HG03460 (cell line): ENCODE measurements around the gene TSPEAR.
"Not testable (repeated sequence)": the region's sequence is repeated elsewhere in the genome, so short reads cannot be mapped to it uniquely, and the experiment has no call there.

Experiments used
- ATAC-seq: cut with Tn5 transposase; IDR thresholded peaks from one replicate; pipeline ENCODE4 v1.9.1; 2021; ENCODE audit not compliant: unreplicated experiment

Gene TSPEAR

GRCh38 chr21:44656868-44657267, 54.5 kb downstream of the TSPEAR start:
- no peak for ATAC-seq

- ATAC-seq, result no peak
Observed at GRCh38 chr21:44654576-44655175, 56.7 kb downstream of the TSPEAR start, which contains the start of gene KRTAP12-4. Gene KRTAP12-4 (minus strand): TSS chr21:44654659. CDS start chr21:44654614, 45 bp downstream.

- ATAC-seq, result no peak
Observed at GRCh38 chr21:44653656-44654575, 57.5 kb downstream of the TSPEAR start.

- ATAC-seq, result no peak
Observed at GRCh38 chr21:44653123-44653522, 58.2 kb downstream of the TSPEAR start.

- no peak for ATAC-seq
Observed at GRCh38 chr21:44650973-44651675, 60.2 kb downstream of the TSPEAR start.

GRCh38 chr21:44650265-44650972, 61.0 kb downstream of the TSPEAR start:
- no peak for ATAC-seq

- ATAC-seq, result no peak
Observed at GRCh38 chr21:44649521-44650100, 61.8 kb downstream of the TSPEAR start.

GRCh38 chr21:44648557-44649311, 62.6 kb downstream of the TSPEAR start:
- no peak for ATAC-seq

GRCh38 chr21:44647222-44647552, 64.2 kb downstream of the TSPEAR start:
- no peak for ATAC-seq

- not testable (repeated sequence) for ATAC-seq
Observed at GRCh38 chr21:44646366-44647221, 64.8 kb downstream of the TSPEAR start, which contains the start of gene KRTAP10-11. Gene KRTAP10-11 (plus strand): TSS chr21:44646414. CDS start chr21:44646459, 45 bp downstream.

GRCh38 chr21:44644878-44645277, 66.5 kb downstream of the TSPEAR start:
- no peak for ATAC-seq

- no peak for ATAC-seq
Observed at GRCh38 chr21:44643741-44644310, 67.5 kb downstream of the TSPEAR start.

- ATAC-seq, result no peak
Observed at GRCh38 chr21:44640761-44641160, 70.6 kb downstream of the TSPEAR start.

GRCh38 chr21:44639331-44639655, 72.1 kb downstream of the TSPEAR start:
- ATAC-seq, result no peak

- not testable (repeated sequence) for ATAC-seq
Observed at GRCh38 chr21:44638506-44639330, 72.7 kb downstream of the TSPEAR start.

- not testable (repeated sequence) for ATAC-seq
Observed at GRCh38 chr21:44637851-44638348, 73.5 kb downstream of the TSPEAR start.

- no peak for ATAC-seq
Observed at GRCh38 chr21:44637018-44637850, 74.1 kb downstream of the TSPEAR start, which contains the start of gene KRTAP10-10. Gene KRTAP10-10 (plus strand): TSS chr21:44637356. CDS start chr21:44637418, 62 bp downstream.
